SK-N-SH treated with all-trans-retinoic acid at 6 μM for 48 hours (cell line): ENCODE data around the gene DSN1.

ENCODE experiments used
- ATAC-seq: fragments of 200-7000 bp; cut with Tn5 transposase; 3 replicates; pipeline ENCODE4 v1.9.1; 2020; ENCODE audit warnings: mild to moderate bottlenecking, moderate library complexity
- ARNTL ChIP-seq: fragments of 450-650 bp; formaldehyde crosslinking; IDR thresholded peaks from 2 replicates; pipeline ENCODE4 v1.5.0; 2020; ENCODE audit warnings: low read depth, mild to moderate bottlenecking, moderate library complexity, borderline replicate concordance
- BACH2 ChIP-seq: fragments of 250-450 bp; sonication (Bioruptor Pico); IDR thresholded peaks from 2 replicates; pipeline ENCODE4 v1.9.0; 2021; ENCODE audit warnings: mild to moderate bottlenecking, borderline replicate concordance
- CSDC2 ChIP-seq: fragments of 250-450 bp; sonication (Bioruptor Pico); IDR thresholded peaks from 2 replicates; pipeline ENCODE4 v1.5.0; 2020; ENCODE audit warnings: mild to moderate bottlenecking, moderate library complexity
- ESRRG ChIP-seq: fragments of 250-450 bp; sonication (Bioruptor Pico); IDR thresholded peaks from 2 replicates; pipeline ENCODE4 v1.6.1; 2021; ENCODE audit warnings: mild to moderate bottlenecking
- GLIS3 ChIP-seq: fragments of 250-450 bp; sonication (Bioruptor Pico); IDR thresholded peaks from 2 replicates; pipeline ENCODE4 v1.5.0; 2020; ENCODE audit warnings: mild to moderate bottlenecking, moderate library complexity
- ISL1 ChIP-seq: fragments of 250-450 bp; sonication (Bioruptor Pico); IDR thresholded peaks from 2 replicates; pipeline ENCODE4 v2.1.2; 2022; ENCODE audit warnings: mild to moderate bottlenecking, moderate library complexity
- OSR1 ChIP-seq: fragments of 250-450 bp; sonication (Bioruptor Pico); IDR thresholded peaks from 2 replicates; pipeline ENCODE4 v1.8.0; 2022; ENCODE audit warnings: moderate library complexity, mild to moderate bottlenecking, inconsistent platforms
- PPARA ChIP-seq: fragments of 250-450 bp; sonication (Bioruptor Pico); IDR thresholded peaks from 2 replicates; pipeline ENCODE4 v1.5.0; 2020; ENCODE audit warnings: mild to moderate bottlenecking, borderline replicate concordance
- RARB ChIP-seq: fragments of 250-450 bp; sonication (Bioruptor Pico); IDR thresholded peaks from 2 replicates; pipeline ENCODE4 v1.8.0; 2021; ENCODE audit warnings: mild to moderate bottlenecking, moderate library complexity
- SNAI2 ChIP-seq: fragments of 250-450 bp; sonication (Bioruptor Pico); IDR thresholded peaks from 2 replicates; pipeline ENCODE4 v1.5.0; 2020; ENCODE audit warnings: mild to moderate bottlenecking, moderate library complexity
- TCF4 ChIP-seq: fragments of 250-450 bp; sonication (Bioruptor Pico); IDR thresholded peaks from 2 replicates; pipeline ENCODE4 v1.8.0; 2021; ENCODE audit warnings: mild to moderate bottlenecking, moderate library complexity, borderline replicate concordance
- TOX ChIP-seq: fragments of 250-450 bp; sonication (Bioruptor Pico); IDR thresholded peaks from 2 replicates; pipeline ENCODE4 v1.8.0; 2021; ENCODE audit warnings: mild to moderate bottlenecking, moderate library complexity, borderline replicate concordance
- ZC3H10 ChIP-seq: fragments of 250-450 bp; sonication (Bioruptor Pico); IDR thresholded peaks from 2 replicates; pipeline ENCODE4 v1.5.1; 2021; ENCODE audit warnings: mild to moderate bottlenecking, moderate library complexity
- ZFP3 ChIP-seq: fragments of 250-450 bp; sonication (Bioruptor Pico); IDR thresholded peaks from 2 replicates; pipeline ENCODE4 v1.5.0; 2020; ENCODE audit warnings: mild to moderate bottlenecking, moderate library complexity
- ZFP30 ChIP-seq: fragments of 450-650 bp; formaldehyde crosslinking; IDR thresholded peaks from 2 replicates; pipeline ENCODE4 v1.5.0; 2022; ENCODE audit warnings: mild to moderate bottlenecking, moderate library complexity
- ZNF565 ChIP-seq: fragments of 450-650 bp; formaldehyde crosslinking; conservative IDR thresholded peaks from 2 replicates; pipeline ENCODE4 v1.5.0; 2020; ENCODE audit warnings: low read depth, mild to moderate bottlenecking, moderate library complexity
- ZNF70 ChIP-seq: fragments of 450-650 bp; formaldehyde crosslinking; IDR thresholded peaks from 2 replicates; pipeline ENCODE4 v1.5.0; 2020; ENCODE audit warnings: mild to moderate bottlenecking, moderate library complexity
- ZNF8 ChIP-seq: fragments of 450-650 bp; formaldehyde crosslinking; IDR thresholded peaks from 2 replicates; pipeline ENCODE4 v1.5.0; 2020; ENCODE audit warnings: mild to moderate bottlenecking, moderate library complexity
- TF ChIP-seq, protein P1 (sequence below): fragments of 250-450 bp; sonication (Bioruptor Pico); IDR thresholded peaks from 2 replicates; pipeline ENCODE4 v1.5.1; 2021; ENCODE audit warnings: mild to moderate bottlenecking, moderate library complexity
- TF ChIP-seq, protein P2 (sequence below): fragments of 250-450 bp; sonication (Bioruptor Pico); IDR thresholded peaks from 2 replicates; pipeline ENCODE4 v1.5.0; 2020; ENCODE audit warnings: mild to moderate bottlenecking, moderate library complexity
- TF ChIP-seq, protein P3 (sequence below): fragments of 250-450 bp; sonication (Bioruptor Pico); IDR thresholded peaks from 2 replicates; pipeline ENCODE4 v1.8.0; 2021; ENCODE audit warnings: low read depth, mild to moderate bottlenecking, moderate library complexity, borderline replicate concordance
- TF ChIP-seq, protein P4 (sequence below): fragments of 250-450 bp; sonication (Bioruptor Pico); IDR thresholded peaks from 2 replicates; pipeline ENCODE4 v1.8.0; 2020; ENCODE audit warnings: mild to moderate bottlenecking, moderate library complexity, borderline replicate concordance

The DSN1 gene

DNA sequence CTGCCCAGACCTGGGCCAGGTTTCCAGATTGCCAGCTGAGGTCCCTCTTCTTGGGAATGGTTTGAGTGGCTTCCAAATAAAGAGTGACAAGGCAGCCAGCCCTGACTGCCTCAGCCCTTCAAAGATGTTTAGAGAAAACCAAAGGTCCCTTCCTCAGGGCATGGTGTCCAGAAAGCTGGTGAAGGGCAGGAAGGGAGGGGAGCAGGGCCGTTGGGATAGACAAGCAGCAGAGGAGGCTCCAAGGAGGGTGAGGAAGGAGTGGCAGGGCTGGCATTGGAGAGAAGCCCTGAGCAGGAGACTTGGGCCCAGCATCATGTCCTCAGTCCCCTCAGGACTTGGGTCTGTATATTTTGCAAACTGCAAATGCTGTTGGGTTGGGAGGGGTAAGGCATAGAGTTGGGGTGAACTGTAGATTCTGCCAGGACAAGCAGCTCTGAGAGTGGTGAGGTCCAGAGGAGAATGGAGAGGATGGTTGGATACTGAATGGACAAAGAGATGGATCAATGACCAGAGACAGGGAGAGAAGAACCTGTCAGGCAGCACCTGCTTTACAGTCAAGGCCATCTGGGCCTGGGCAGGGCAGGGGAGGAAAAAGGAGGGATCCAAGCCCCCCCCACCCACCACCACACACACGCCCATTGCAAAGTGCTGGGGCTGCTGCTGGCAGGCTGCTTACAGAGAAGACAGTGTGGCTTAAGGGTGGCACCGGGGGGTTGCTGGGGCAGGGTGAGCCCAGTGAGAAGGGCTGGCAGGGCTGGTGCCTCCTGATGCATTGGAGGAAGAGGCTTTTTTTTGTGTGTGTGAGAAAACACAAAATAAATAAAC is 5.5 kb upstream of the DSN1 start:
- no peak for TF ChIP-seq ZC3H10
- no peak for TF ChIP-seq ZNF565
- no peak for TF ChIP-seq ZNF8 (CRISPR knock-in tag)
- TF ChIP-seq SNAI2 (CRISPR knock-in tag): no peak
- TF ChIP-seq TCF4 (CRISPR knock-in tag): no peak
- no peak for TF ChIP-seq ZFP3
- TF ChIP-seq TOX: no peak
- no peak for TF ChIP-seq ZNF70 (CRISPR knock-in tag)
- no peak for TF ChIP-seq PPARA
- no peak for TF ChIP-seq CSDC2
- TF ChIP-seq, protein P1, sequence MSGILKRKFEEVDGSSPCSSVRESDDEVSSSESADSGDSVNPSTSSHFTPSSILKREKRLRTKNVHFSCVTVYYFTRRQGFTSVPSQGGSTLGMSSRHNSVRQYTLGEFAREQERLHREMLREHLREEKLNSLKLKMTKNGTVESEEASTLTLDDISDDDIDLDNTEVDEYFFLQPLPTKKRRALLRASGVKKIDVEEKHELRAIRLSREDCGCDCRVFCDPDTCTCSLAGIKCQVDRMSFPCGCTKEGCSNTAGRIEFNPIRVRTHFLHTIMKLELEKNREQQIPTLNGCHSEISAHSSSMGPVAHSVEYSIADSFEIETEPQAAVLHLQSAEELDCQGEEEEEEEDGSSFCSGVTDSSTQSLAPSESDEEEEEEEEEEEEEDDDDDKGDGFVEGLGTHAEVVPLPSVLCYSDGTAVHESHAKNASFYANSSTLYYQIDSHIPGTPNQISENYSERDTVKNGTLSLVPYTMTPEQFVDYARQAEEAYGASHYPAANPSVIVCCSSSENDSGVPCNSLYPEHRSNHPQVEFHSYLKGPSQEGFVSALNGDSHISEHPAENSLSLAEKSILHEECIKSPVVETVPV (CRISPR knock-in tag): no peak
- no peak for TF ChIP-seq RARB (CRISPR knock-in tag)
- no peak for TF ChIP-seq ESRRG (CRISPR knock-in tag)
- TF ChIP-seq OSR1 (CRISPR knock-in tag): no peak
- TF ChIP-seq ARNTL (CRISPR knock-in tag): no peak
- TF ChIP-seq GLIS3 (CRISPR knock-in tag): no peak
- TF ChIP-seq, protein P2, sequence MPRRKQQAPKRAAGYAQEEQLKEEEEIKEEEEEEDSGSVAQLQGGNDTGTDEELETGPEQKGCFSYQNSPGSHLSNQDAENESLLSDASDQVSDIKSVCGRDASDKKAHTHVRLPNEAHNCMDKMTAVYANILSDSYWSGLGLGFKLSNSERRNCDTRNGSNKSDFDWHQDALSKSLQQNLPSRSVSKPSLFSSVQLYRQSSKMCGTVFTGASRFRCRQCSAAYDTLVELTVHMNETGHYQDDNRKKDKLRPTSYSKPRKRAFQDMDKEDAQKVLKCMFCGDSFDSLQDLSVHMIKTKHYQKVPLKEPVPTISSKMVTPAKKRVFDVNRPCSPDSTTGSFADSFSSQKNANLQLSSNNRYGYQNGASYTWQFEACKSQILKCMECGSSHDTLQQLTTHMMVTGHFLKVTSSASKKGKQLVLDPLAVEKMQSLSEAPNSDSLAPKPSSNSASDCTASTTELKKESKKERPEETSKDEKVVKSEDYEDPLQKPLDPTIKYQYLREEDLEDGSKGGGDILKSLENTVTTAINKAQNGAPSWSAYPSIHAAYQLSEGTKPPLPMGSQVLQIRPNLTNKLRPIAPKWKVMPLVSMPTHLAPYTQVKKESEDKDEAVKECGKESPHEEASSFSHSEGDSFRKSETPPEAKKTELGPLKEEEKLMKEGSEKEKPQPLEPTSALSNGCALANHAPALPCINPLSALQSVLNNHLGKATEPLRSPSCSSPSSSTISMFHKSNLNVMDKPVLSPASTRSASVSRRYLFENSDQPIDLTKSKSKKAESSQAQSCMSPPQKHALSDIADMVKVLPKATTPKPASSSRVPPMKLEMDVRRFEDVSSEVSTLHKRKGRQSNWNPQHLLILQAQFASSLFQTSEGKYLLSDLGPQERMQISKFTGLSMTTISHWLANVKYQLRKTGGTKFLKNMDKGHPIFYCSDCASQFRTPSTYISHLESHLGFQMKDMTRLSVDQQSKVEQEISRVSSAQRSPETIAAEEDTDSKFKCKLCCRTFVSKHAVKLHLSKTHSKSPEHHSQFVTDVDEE (CRISPR knock-in tag): no peak
- TF ChIP-seq, protein P3, sequence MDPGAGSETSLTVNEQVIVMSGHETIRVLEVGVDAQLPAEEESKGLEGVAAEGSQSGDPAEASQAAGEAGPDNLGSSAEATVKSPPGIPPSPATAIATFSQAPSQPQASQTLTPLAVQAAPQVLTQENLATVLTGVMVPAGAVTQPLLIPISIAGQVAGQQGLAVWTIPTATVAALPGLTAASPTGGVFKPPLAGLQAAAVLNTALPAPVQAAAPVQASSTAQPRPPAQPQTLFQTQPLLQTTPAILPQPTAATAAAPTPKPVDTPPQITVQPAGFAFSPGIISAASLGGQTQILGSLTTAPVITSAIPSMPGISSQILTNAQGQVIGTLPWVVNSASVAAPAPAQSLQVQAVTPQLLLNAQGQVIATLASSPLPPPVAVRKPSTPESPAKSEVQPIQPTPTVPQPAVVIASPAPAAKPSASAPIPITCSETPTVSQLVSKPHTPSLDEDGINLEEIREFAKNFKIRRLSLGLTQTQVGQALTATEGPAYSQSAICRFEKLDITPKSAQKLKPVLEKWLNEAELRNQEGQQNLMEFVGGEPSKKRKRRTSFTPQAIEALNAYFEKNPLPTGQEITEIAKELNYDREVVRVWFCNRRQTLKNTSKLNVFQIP: no peak
- TF ChIP-seq, protein P4, sequence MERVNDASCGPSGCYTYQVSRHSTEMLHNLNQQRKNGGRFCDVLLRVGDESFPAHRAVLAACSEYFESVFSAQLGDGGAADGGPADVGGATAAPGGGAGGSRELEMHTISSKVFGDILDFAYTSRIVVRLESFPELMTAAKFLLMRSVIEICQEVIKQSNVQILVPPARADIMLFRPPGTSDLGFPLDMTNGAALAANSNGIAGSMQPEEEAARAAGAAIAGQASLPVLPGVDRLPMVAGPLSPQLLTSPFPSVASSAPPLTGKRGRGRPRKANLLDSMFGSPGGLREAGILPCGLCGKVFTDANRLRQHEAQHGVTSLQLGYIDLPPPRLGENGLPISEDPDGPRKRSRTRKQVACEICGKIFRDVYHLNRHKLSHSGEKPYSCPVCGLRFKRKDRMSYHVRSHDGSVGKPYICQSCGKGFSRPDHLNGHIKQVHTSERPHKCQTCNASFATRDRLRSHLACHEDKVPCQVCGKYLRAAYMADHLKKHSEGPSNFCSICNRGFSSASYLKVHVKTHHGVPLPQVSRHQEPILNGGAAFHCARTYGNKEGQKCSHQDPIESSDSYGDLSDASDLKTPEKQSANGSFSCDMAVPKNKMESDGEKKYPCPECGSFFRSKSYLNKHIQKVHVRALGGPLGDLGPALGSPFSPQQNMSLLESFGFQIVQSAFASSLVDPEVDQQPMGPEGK (CRISPR knock-in tag): no peak
- TF ChIP-seq, all 23 proteins: peak for 0
- ATAC-seq: no peak

DNA sequence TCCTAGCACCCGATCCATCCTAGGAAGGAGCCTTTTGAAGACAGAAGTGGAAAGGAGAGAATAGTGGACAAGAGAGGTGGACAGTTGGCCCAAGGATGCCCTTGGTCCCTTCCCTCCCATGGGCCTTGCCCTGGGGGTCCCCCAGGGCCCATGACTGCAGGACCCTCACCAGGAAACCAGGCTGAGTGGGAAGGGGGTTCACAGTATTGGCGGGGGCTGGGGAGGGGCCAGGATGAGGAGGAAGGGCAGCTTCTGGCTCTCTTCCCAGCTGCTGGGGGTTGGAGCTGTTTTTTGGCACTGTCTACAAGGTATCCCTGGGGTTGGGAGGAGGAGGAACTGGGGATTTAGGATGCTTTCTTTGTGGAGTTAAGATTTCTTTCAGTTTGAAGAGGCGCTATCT is 4.0 kb upstream of the DSN1 start:
- no peak for ATAC-seq
- TF ChIP-seq ESRRG (CRISPR knock-in tag): no peak
- TF ChIP-seq ZNF565: no peak
- no peak for TF ChIP-seq PPARA
- no peak for TF ChIP-seq ZNF8 (CRISPR knock-in tag)
- TF ChIP-seq, protein P4 (CRISPR knock-in tag): no peak
- no peak for TF ChIP-seq ARNTL (CRISPR knock-in tag)
- no peak for TF ChIP-seq BACH2 (CRISPR knock-in tag)
- TF ChIP-seq, protein P3: no peak
- TF ChIP-seq ZNF70 (CRISPR knock-in tag): no peak
- TF ChIP-seq CSDC2: no peak
- TF ChIP-seq TOX: no peak
- TF ChIP-seq ISL1 (CRISPR knock-in tag): no peak
- no peak for TF ChIP-seq SNAI2 (CRISPR knock-in tag)
- TF ChIP-seq OSR1 (CRISPR knock-in tag): no peak
- TF ChIP-seq ZFP30 (CRISPR knock-in tag): no peak
- no peak for TF ChIP-seq ZC3H10
- no peak for TF ChIP-seq RARB (CRISPR knock-in tag)
- TF ChIP-seq, protein P1 (CRISPR knock-in tag): no peak
